ENCODE measurements around the gene RAB40B.

RAB40B gene

DNA sequence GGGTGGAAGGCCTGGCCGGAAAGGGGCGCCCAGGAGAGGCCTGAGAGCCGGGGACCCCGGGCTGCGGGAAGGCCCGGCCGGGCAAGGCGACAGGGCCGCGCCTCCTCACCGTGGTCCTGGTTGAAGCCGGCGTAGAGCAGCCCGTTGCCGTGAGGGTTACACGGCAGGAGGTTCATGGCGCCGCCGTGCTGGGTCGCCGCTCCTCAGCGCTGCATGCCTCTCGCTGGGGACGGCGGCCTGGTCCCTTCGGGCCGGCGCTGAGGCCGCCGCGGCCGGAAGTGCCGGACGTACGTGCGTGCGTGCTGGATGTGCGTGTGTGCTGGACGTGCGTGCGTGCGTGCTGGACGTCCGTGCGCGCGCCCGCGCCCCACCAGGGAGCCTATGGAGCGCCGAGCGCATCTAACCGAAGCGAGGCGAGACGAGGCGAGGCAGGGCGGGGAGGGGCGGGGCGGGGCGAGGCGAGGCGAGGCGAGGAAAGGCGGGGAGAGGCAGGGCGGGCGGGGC is 50.3 kb downstream of the RAB40B start, which contains the start of gene WDR45B:
Gene WDR45B, minus strand, starts transcription at position 280 of the 504 bp plus-strand sequence. Its CDS starts 104 bp downstream, at position 176.
- peak; percentile 84 for DNase-seq

- no peak for DNase-seq
These were observed 50.8 kb downstream of the RAB40B start for GRCh38 chr17:82647593-82648164.

GRCh38 chr17:82645516-82645915 is 53.0 kb downstream of the RAB40B start:
- DNase-seq, result no peak

- no peak for DNase-seq
These were observed 54.4 kb downstream of the RAB40B start for GRCh38 chr17:82644148-82644547.

- DNase-seq, result no peak
These were observed 56.5 kb downstream of the RAB40B start for GRCh38 chr17:82642022-82642421.

GRCh38 chr17:82640036-82640435 is 58.5 kb downstream of the RAB40B start:
- no peak for DNase-seq

GRCh38 chr17:82639628-82640027 is 58.9 kb downstream of the RAB40B start:
- DNase-seq, result no peak

- DNase-seq, result no peak
These were observed 60.2 kb downstream of the RAB40B start for GRCh38 chr17:82638183-82638773.

- no peak for DNase-seq
These were observed 61.6 kb downstream of the RAB40B start for GRCh38 chr17:82636626-82637598.

GRCh38 chr17:82633343-82633742 is 65.2 kb downstream of the RAB40B start:
- no peak for DNase-seq

DNA sequence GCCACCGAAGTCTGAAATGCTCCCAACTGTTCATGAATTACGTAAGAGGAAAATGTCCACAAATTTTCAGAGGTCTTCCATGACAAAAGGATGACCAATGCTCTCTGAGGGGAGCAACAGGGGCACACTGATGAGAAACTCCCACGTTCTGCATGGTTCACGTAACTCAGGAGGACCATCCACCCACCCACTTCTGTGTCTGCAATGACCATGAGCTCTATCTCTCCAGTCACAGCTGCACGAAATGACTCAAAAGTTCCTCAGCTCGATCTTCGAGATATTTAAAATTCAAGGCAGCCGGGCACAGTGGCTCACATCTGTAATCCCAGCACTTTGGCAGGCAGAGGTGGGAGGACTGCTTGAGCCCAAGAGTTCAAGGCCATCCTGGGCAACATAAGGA is 66.0 kb downstream of the RAB40B start:
- no peak for DNase-seq

- DNase-seq, result no peak
These were observed 67.0 kb downstream of the RAB40B start for GRCh38 chr17:82631544-82631943.

DNA sequence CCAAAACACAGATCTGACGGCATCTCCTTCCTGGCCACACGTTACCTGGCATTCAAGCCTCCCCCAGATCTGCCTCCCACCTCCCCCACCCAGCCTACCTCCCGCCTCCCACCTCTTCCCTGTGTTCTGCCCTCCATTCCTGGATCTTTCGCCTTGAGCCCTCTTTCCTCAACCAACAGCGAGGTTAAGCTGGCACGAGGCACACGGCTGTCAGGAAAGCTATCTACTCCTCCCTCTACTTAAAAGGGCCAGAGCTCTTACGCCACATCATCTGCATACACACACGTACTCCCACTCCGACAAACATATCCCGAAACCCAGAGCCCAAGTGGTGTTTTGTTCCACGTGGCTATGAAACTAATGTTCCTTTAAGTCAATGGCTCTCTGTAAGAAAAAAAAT is 68.3 kb downstream of the RAB40B start:
- DNase-seq, result no peak

DNA sequence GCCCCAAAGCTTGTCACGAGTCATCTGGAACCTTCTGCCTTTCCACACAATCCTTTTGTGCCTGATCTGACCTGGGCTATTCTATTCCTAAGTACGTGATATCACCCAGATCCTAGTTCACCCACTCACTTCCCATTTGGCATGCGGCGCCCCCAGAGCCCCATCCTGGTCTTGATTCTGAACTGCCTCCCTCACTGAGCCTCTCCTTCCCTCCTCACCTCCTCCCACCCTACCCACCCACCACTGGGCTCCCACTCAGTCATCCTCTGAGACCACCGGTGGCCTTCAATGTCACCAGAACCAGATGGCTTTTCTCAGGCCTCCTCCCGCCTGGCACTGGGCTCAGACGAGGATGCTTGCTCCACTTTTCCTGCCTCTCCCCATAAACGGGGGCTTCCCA is 68.8 kb downstream of the RAB40B start:
- DNase-seq, result no peak

- DNase-seq, result no peak
These were observed 71.1 kb downstream of the RAB40B start for GRCh38 chr17:82627405-82627804.

- no peak for DNase-seq
These were observed 74.8 kb downstream of the RAB40B start for GRCh38 chr17:82623707-82624106.

GRCh38 chr17:82619641-82620040 is 78.9 kb downstream of the RAB40B start:
- DNase-seq, result no peak

DNA sequence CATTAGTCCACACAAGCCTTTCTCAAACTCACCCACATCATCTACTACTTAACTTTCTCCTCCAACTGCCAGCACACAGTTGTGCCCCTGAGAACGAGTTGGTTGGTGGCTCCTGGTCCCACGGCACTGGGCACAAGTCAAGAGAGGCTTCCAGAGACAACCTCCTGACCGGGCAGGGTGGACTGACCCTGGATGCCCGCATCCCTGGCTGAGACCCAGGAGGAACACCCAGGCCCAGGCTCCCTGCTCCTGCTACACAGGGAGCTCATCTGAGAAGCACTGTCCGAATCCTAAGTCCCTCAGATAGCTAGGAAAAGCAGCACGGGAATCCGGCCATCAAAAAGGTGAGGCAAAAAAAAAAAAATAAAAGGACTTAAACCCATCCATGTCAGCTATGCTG is 79.3 kb downstream of the RAB40B start:
- DNase-seq, result no peak

DNA sequence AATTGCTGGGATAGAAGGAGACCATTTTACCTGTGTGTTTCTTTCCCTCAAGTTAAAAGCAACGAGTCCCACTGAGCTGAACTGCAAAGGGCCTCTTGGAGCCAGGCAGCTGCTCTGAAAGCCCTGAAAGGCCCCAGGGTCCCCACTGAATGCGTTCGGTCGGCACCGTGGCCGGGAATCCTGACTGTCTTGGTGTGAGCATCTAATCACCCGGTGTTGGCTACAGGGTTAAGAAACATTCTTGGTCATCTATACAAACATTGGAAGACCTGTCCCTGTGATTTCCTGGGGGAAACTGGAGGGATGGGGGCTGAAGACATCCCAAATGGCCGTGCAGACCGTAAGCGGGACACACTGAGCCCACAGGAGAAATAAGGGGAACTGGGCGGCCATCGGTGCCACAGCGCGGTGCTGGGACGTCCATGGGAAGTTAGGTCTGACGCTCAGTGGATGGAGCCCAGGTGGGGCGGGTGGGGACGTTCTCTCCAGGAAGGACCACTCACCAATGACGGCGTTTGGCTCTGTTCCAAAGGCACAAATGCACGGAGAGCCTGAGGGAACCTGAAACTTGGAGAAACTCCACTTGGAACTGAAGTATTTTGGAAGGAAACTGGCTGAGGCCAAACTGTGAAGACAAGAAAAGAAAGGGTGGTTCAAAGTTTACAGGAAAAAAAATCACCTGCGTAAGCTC is 82.3 kb downstream of the RAB40B start:
- no peak for DNase-seq

DNA sequence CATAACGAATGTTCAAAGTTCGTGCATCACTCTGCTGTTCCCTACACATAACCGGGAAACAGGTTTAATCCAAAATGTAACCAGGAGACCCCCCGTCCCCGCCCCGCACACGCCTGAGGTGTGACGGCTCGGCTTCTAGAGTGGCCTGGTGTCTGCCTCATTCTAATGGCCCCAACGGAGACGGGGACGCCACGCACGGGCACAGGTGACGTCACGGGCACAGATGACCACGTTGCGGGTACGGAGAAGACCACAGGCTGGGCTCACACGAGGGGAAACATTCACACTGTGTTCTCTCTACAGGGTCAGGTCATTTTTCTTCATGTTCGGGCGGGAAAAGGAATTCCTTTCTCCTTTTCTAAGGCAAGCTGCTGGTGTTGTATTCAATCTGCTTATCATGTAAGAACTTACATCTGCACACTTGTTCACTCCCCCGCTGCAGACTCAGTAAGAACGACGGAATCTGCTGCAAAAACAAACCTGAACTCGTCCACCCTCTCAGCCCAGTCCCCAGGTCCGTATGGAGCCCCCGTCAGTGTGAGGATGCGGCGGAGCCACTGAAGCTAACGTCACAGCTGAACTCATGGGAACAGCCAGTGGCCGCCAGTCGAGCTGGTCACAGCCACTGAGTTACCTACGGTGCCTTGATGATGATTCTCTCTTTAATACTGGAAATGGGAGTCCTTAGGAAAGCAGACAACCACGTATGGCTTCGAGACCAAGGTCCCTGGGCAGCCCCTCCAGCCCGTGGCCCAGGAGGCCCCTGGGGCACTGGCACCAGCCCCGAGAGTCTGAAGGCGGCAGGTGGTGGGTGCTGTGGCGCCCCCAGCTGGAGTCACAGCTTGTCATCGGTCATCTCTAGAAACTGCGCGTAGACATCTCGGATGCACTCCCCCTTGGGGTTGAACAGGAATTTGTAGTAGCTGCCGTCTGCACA is 83.1 kb downstream of the RAB40B start:
- no peak for DNase-seq

DNA sequence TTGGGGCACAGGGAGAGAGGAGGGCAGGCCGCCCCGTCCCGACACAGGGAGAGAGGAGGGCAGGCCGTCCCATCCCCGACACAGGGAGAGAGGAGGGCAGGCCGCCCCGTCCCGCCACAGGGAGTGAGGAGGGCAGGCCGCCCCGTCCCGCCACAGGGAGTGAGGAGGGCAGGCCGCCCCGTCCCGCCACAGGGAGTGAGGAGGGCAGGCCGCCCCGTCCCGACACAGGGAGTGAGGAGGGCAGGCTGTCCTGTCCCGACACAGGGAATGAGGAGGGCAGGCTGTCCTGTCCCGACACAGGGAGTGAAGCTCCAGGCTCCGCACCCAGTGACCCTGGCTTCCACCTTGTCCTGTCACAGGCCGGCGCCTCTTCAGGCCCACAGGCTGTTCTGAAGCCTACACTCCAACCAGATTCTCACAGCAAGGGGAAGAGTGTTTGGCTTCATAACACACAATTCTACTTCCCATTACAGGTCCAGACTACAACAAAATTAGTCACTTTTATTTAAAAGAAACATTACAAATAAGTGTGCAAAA is 84.3 kb downstream of the RAB40B start:
- no peak for DNase-seq
